Keratinocyte (primary cell): ENCODE measurements around the gene TEX261. TPM values are rescaled to one million over a fixed set of nuclear protein-coding genes. Genes with fewer than 3 reads are reported as not detected.

Experiments used
- DNase-seq: peaks from one replicate; pipeline ENCODE4 v3.0.0-alpha.2; 2011; ENCODE audit warnings: low read depth, missing footprints, low spot score
- FAIRE-seq: peaks from 2 replicates; lab custom pipeline; 2011; peaks lifted over from hg19 to GRCh38; lab: Jason Lieb, UNC
- H2AFZ ChIP-seq: 2 replicates; pipeline ENCODE4 v1.6.0; 2012; ENCODE audit warnings: low read length, control low read depth, inconsistent platforms; ENCODE audit not compliant: control insufficient read depth
- H3K27ac ChIP-seq: 2 replicates; pipeline ENCODE4 v1.5.1; 2011; ENCODE audit warnings: low read length; ENCODE audit not compliant: control insufficient read depth, insufficient read depth
- H3K27me3 ChIP-seq: 3 replicates; pipeline ENCODE4 v1.6.0; 2011; ENCODE audit warnings: low read length; ENCODE audit not compliant: control insufficient read depth, insufficient read depth; ENCODE audit errors: extremely low read depth
- H3K36me3 ChIP-seq, 2 experiments: 2 replicates in 1 of 2; 3 replicates in 1 of 2; pipeline ENCODE4 v1.5.1; 2011; ENCODE audit warnings: low read length in 2 of 2, mild to moderate bottlenecking in 1 of 2; ENCODE audit not compliant: control insufficient read depth in 2 of 2, insufficient read depth in 2 of 2; ENCODE audit errors: extremely low read depth in 1 of 2
- H3K4me1 ChIP-seq: 3 replicates; pipeline ENCODE4 v1.5.1; 2011; ENCODE audit warnings: low read length; ENCODE audit not compliant: control insufficient read depth, insufficient read depth; ENCODE audit errors: extremely low read depth
- H3K4me2 ChIP-seq: 3 replicates; pipeline ENCODE4 v1.6.0; 2011; ENCODE audit warnings: low read depth, low read length; ENCODE audit not compliant: control insufficient read depth, insufficient read depth; ENCODE audit errors: extremely low read depth
- H3K4me3 ChIP-seq, 3 experiments: fragments of 200-600 bp in 1 of 3; sonication (generic) in 1 of 3; 2 replicates in 2 of 3; 3 replicates in 1 of 3; pipeline ENCODE4 v1.5.1; 2011 to 2016; ENCODE audit warnings: low read length in 3 of 3, mild to moderate bottlenecking in 3 of 3, control low read depth in 2 of 3, inconsistent platforms in 1 of 3, low read depth in 1 of 3, mixed read lengths in 1 of 3, mixed run types in 1 of 3, moderate library complexity in 1 of 3; ENCODE audit not compliant: control insufficient read depth in 2 of 3, insufficient read depth in 2 of 3; ENCODE audit errors: extremely low read depth in 1 of 3
- H3K79me2 ChIP-seq: 2 replicates; pipeline ENCODE4 v1.6.0; 2012; ENCODE audit warnings: low read length; ENCODE audit not compliant: control insufficient read depth, insufficient read depth
- H3K9ac ChIP-seq: 3 replicates; pipeline ENCODE4 v1.6.0; 2011; ENCODE audit warnings: low read length; ENCODE audit not compliant: control insufficient read depth, insufficient read depth; ENCODE audit errors: extremely low read depth
- H3K9me1 ChIP-seq: 3 replicates; pipeline ENCODE4 v1.6.0; 2011; ENCODE audit warnings: low read length; ENCODE audit not compliant: control insufficient read depth, insufficient read depth; ENCODE audit errors: extremely low read depth
- H3K9me3 ChIP-seq: 2 replicates; pipeline ENCODE4 v1.5.1; 2012; ENCODE audit warnings: low read depth, low read length; ENCODE audit not compliant: control insufficient read depth
- H4K20me1 ChIP-seq: 3 replicates; pipeline ENCODE4 v1.6.0; 2011; ENCODE audit warnings: low read length; ENCODE audit not compliant: control insufficient read depth, insufficient read depth; ENCODE audit errors: extremely low read depth
- CTCF ChIP-seq, 3 experiments: IDR thresholded peaks in 1 of 3; conservative IDR thresholded peaks in 1 of 3; optimal IDR thresholded peaks in 1 of 3; 2 replicates in 2 of 3; 3 replicates in 1 of 3; pipeline versions ENCODE3 to v1.5.1; 2011; ENCODE audit warnings: low read length in 3 of 3, mild to moderate bottlenecking in 3 of 3, moderate library complexity in 2 of 3, control low read depth in 1 of 3, inconsistent platforms in 1 of 3; ENCODE audit not compliant: insufficient read depth in 2 of 3; ENCODE audit errors: extremely low read depth in 1 of 3
- EZH2 ChIP-seq: IDR thresholded peaks from one replicate; pipeline ENCODE4 v1.6.1; 2012; ENCODE audit warnings: inconsistent platforms, mild to moderate bottlenecking, low read length, moderate library complexity
- dilution Hi-C: fragments of 300-500 bp; cut with MboI; formaldehyde crosslinking; loops from one replicate; pipeline ENCODE4 v1.7.0; 2020; ENCODE audit warnings: low sequenced_read_pairs; ENCODE audit not compliant: extremely low pct_ligation_motif_present
- polyA plus RNA-seq, 5 experiments: library from polyadenylated mRNA; depleted of rRNA in 3 of 5; stranded (reverse) in 3 of 5; stranded (forward) in 1 of 5; unstranded in 1 of 5; fragments of >200 nt; gene quantifications; 1 replicate in 1 of 5; 2 replicates in 3 of 5; 3 replicates in 1 of 5; pipeline versions ENCODE4 v1.2.1 to v1.2.3, GENCODE V29; 2011 to 2012; ENCODE audit warnings: missing spikeins in 2 of 5, low read depth in 1 of 5, low replicate concordance in 1 of 5

The TEX261 gene
- polyA plus RNA-seq, 1 donor (not counting 4 experiments of a cell fraction or from before 2014, with no cell fraction given): 78.8 TPM

GRCh38 chr2:70965506-70965905, 29.2 kb downstream of the TEX261 start:
- Histone ChIP-seq H2AFZ (no peak overlapping the region), H3K9me1 (no peaks in the 10 kb centered on the region), H3K4me2 (peak overlapping the region; percentile 82), H3K9ac (no peak overlapping the region), H3K4me3 (peak overlapping the region in 1 of 3 experiments; percentile 62), H3K79me2 (no peaks in the 10 kb centered on the region), H3K36me3 (no peaks in the 10 kb centered on the region), H3K9me3 (no peaks in the 10 kb centered on the region), H3K4me1 (peaks cover 10% of the 10 kb centered on the region), H3K27me3 (peaks cover 14% of the 10 kb centered on the region), H4K20me1 (no peaks in the 10 kb centered on the region), H3K27ac (no peak overlapping the region)
- no peak for DNase-seq
- TF ChIP-seq CTCF (optimal IDR thresholded peaks at IDR 0.05 in 1 of 3, IDR thresholded peaks at IDR 0.05 in 1 of 3, conservative IDR thresholded peaks at IDR 0.05 in 1 of 3; ENCODE audit: extremely low read depth in 1 of 3, insufficient read depth in 2 of 3, low read length in 3 of 3) (no peak), EZH2 (no peak)
- dilution Hi-C loops: no loop called here
- FAIRE-seq: no peak

GRCh38 chr2:70964596-70965386, 29.9 kb downstream of the TEX261 start:
- dilution Hi-C loops: no loop called here
- Histone ChIP-seq H4K20me1 (no peaks in the 10 kb centered on the region), H3K79me2 (no peaks in the 10 kb centered on the region), H3K27ac (no peak overlapping the region), H3K9ac (no peak overlapping the region), H3K36me3 (no peaks in the 10 kb centered on the region), H3K4me1 (peaks cover 10% of the 10 kb centered on the region), H3K4me2 (peak overlapping the region; percentile 82), H3K27me3 (peaks cover 14% of the 10 kb centered on the region), H3K9me1 (no peaks in the 10 kb centered on the region), H2AFZ (peak overlapping the region; percentile 74), H3K4me3 (peak overlapping the region in 2 of 3 experiments; percentile 62 to 64), H3K9me3 (no peaks in the 10 kb centered on the region)
- TF ChIP-seq EZH2 (peak; percentile 48), CTCF (optimal IDR thresholded peaks at IDR 0.05 in 1 of 3, IDR thresholded peaks at IDR 0.05 in 1 of 3, conservative IDR thresholded peaks at IDR 0.05 in 1 of 3; ENCODE audit: extremely low read depth in 1 of 3, insufficient read depth in 2 of 3, low read length in 3 of 3) (peak; percentile 70 to 93 (median 92))
- no peak for DNase-seq
- FAIRE-seq: peak; percentile 62
